ENCODE measurements around the gene PCNX4. TPM values are rescaled to one million over a fixed set of nuclear protein-coding genes. Genes with fewer than 3 reads are reported as not detected.

PCNX4 gene
- total RNA-seq, 1 experiment from 2014 or later = 64.0 TPM

- Histone ChIP-seq H3K4me3 (ENCODE audit: low read depth, low read length, poor library complexity, severe bottlenecking) (no peak overlapping the region), H3K4me1 (ENCODE audit: insufficient read depth, low read length, poor library complexity, severe bottlenecking) (no peaks in the 10 kb centered on the region), H3K27me3 (replicated peaks; ENCODE audit: insufficient read depth, low read depth, low read length, poor library complexity) (no peaks in the 10 kb centered on the region), H3K9me3 (ENCODE audit: low read depth, low read length, poor library complexity, severe bottlenecking) (no peaks in the 10 kb centered on the region), H3K27ac (ENCODE audit: low read depth, low read length, poor library complexity, severe bottlenecking) (no peak overlapping the region), H3K36me3 (ENCODE audit: insufficient read depth, low read length, poor library complexity, severe bottlenecking) (no peaks in the 10 kb centered on the region)
- POLR2A ChIA-PET (ENCODE audit: low non-redundant PET) = no interaction called here
- no TSS peak for BruUV-seq (replicated peaks)
- intact Hi-C loops (cut with micrococcal nuclease; ENCODE audit: unreplicated experiment) = no loop called here
- DNase-seq (ENCODE audit: low spot score) = no peak
- CTCF ChIA-PET = no interaction called here
- TF ChIP-seq EZH2 (IDR thresholded peaks at IDR 0.05; ENCODE audit: borderline replicate concordance, low read depth, low read length, poor library complexity, severe bottlenecking) (no peak), CTCF (conservative IDR thresholded peaks at IDR 0.05; ENCODE audit: low read depth, low read length) (no peak)
These were observed 122.8 kb downstream of the PCNX4 start for GRCh38 chr14:60214415-60215126.

GRCh38 chr14:60215127-60215444 is 123.4 kb downstream of the PCNX4 start:
- Histone ChIP-seq H3K36me3 (ENCODE audit: insufficient read depth, low read length, poor library complexity, severe bottlenecking) (no peaks in the 10 kb centered on the region), H3K27me3 (replicated peaks; ENCODE audit: insufficient read depth, low read depth, low read length, poor library complexity) (no peaks in the 10 kb centered on the region), H3K27ac (ENCODE audit: low read depth, low read length, poor library complexity, severe bottlenecking) (no peak overlapping the region), H3K9me3 (ENCODE audit: low read depth, low read length, poor library complexity, severe bottlenecking) (no peaks in the 10 kb centered on the region), H3K4me1 (ENCODE audit: insufficient read depth, low read length, poor library complexity, severe bottlenecking) (no peaks in the 10 kb centered on the region), H3K4me3 (ENCODE audit: low read depth, low read length, poor library complexity, severe bottlenecking) (no peak overlapping the region)
- ChIA-PET POLR2A (ENCODE audit: low non-redundant PET) (no interaction called here), CTCF (no interaction called here)
- BruUV-seq (replicated peaks) = no TSS peak
- no peak for DNase-seq (ENCODE audit: low spot score)
- intact Hi-C loops (cut with micrococcal nuclease; ENCODE audit: unreplicated experiment) = no loop called here
- no peak for TF ChIP-seq EZH2 (IDR thresholded peaks at IDR 0.05; ENCODE audit: borderline replicate concordance, low read depth, low read length, poor library complexity, severe bottlenecking)
- no peak for TF ChIP-seq CTCF (conservative IDR thresholded peaks at IDR 0.05; ENCODE audit: low read depth, low read length)

GRCh38 chr14:60215520-60216420 is 124.0 kb downstream of the PCNX4 start:
- H3K4me3 ChIP-seq (ENCODE audit: low read depth, low read length, poor library complexity, severe bottlenecking) = no peak overlapping the region
- H3K4me1 ChIP-seq (ENCODE audit: insufficient read depth, low read length, poor library complexity, severe bottlenecking) = no peaks in the 10 kb centered on the region
- no peaks in the 10 kb centered on the region for H3K36me3 ChIP-seq (ENCODE audit: insufficient read depth, low read length, poor library complexity, severe bottlenecking)
- no peak overlapping the region for H3K27ac ChIP-seq (ENCODE audit: low read depth, low read length, poor library complexity, severe bottlenecking)
- no peaks in the 10 kb centered on the region for H3K27me3 ChIP-seq (replicated peaks; ENCODE audit: insufficient read depth, low read depth, low read length, poor library complexity)
- intact Hi-C loops (cut with micrococcal nuclease; ENCODE audit: unreplicated experiment) = no loop called here
- TF ChIP-seq CTCF (conservative IDR thresholded peaks at IDR 0.05; ENCODE audit: low read depth, low read length) (no peak), EZH2 (IDR thresholded peaks at IDR 0.05; ENCODE audit: borderline replicate concordance, low read depth, low read length, poor library complexity, severe bottlenecking) (no peak)
- no peak for DNase-seq (ENCODE audit: low spot score)
- CTCF ChIA-PET = no interaction called here
- POLR2A ChIA-PET (ENCODE audit: low non-redundant PET) = no interaction called here
- no peaks in the 10 kb centered on the region for H3K9me3 ChIP-seq (ENCODE audit: low read depth, low read length, poor library complexity, severe bottlenecking)
- BruUV-seq (replicated peaks) = no TSS peak

Measured in A673 (cell line).